ENCODE measurements around the gene GABRP. TPM values are rescaled to one million over a fixed set of nuclear protein-coding genes. Genes with fewer than 3 reads are reported as not detected.

GABRP gene
- total and polyA plus RNA-seq, 8 donors = 0.10 to 1.8 (median 0.88) TPM

GRCh38 chr5:170846416-170846815 lies 62.9 kb downstream of the GABRP start:
- intact Hi-C loops (cut with DNase I) = no loop called here
- H3K4me3 ChIP-seq = no peak overlapping the region

DNA sequence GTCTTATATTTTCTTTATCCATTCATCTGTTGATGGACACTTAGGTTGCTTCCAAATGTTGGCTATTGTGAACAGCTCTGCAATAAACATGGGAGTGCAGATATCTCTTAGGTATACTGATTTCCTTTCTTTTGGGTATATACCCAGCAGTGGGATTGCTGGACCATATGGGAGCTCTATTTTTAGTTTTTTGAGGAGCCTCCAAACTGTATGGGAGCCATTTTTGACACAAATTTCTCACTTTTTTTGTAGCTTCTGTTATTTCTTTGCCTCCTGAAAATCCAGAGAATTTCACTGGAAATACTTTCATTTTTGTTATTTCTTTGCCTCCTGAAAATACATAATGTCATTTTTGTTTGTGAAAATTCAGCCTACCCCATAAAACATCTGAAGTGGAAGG lies 63.3 kb downstream of the GABRP start:
- Histone ChIP-seq H3K4me3 (no peak overlapping the region), H3K4me1 (no peaks in the 10 kb centered on the region), H3K36me3 (no peaks in the 10 kb centered on the region), H3K27me3 (no peaks in the 10 kb centered on the region), H3K27ac (no peak overlapping the region), H3K9me3 (no peaks in the 10 kb centered on the region)
- intact Hi-C loops (cut with DNase I) = no loop called here
- no peak for ATAC-seq
- TF ChIP-seq, protein P1, sequence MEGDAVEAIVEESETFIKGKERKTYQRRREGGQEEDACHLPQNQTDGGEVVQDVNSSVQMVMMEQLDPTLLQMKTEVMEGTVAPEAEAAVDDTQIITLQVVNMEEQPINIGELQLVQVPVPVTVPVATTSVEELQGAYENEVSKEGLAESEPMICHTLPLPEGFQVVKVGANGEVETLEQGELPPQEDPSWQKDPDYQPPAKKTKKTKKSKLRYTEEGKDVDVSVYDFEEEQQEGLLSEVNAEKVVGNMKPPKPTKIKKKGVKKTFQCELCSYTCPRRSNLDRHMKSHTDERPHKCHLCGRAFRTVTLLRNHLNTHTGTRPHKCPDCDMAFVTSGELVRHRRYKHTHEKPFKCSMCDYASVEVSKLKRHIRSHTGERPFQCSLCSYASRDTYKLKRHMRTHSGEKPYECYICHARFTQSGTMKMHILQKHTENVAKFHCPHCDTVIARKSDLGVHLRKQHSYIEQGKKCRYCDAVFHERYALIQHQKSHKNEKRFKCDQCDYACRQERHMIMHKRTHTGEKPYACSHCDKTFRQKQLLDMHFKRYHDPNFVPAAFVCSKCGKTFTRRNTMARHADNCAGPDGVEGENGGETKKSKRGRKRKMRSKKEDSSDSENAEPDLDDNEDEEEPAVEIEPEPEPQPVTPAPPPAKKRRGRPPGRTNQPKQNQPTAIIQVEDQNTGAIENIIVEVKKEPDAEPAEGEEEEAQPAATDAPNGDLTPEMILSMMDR (IDR thresholded peaks at IDR 0.05) = no peak
- no peak for DNase-seq

More at GRCh38 chr5:170846416-170846815, 62.9 kb downstream of the GABRP start:
- no peaks in the 10 kb centered on the region for H3K4me1 ChIP-seq
- H3K36me3 ChIP-seq = no peaks in the 10 kb centered on the region
- H3K27me3 ChIP-seq = no peaks in the 10 kb centered on the region
- TF ChIP-seq, protein P1 (IDR thresholded peaks at IDR 0.05) = no peak
- ATAC-seq = no peak
- no peak overlapping the region for H3K27ac ChIP-seq
- DNase-seq = no peak
- H3K9me3 ChIP-seq = no peaks in the 10 kb centered on the region

- Histone ChIP-seq H3K27me3 (no peaks in the 10 kb centered on the region), H3K4me3 (no peak overlapping the region), H3K27ac (no peak overlapping the region), H3K9me3 (no peaks in the 10 kb centered on the region), H3K4me1 (no peaks in the 10 kb centered on the region), H3K36me3 (no peaks in the 10 kb centered on the region)
- TF ChIP-seq, protein P1 (IDR thresholded peaks at IDR 0.05) = no peak
- ATAC-seq = peak; percentile 90
- intact Hi-C loops (cut with DNase I) = no loop called here
- peak in 1 of 4 donors; percentile 38 for DNase-seq
These were observed 64.5 kb downstream of the GABRP start for GRCh38 chr5:170848033-170848432.

GRCh38 chr5:170849374-170849773 lies 65.8 kb downstream of the GABRP start:
- Histone ChIP-seq H3K4me3 (no peak overlapping the region), H3K4me1 (no peaks in the 10 kb centered on the region), H3K9me3 (no peaks in the 10 kb centered on the region), H3K27me3 (no peaks in the 10 kb centered on the region), H3K36me3 (no peaks in the 10 kb centered on the region), H3K27ac (no peak overlapping the region)
- DNase-seq (no peak), ATAC-seq (no peak)
- intact Hi-C loops (cut with DNase I) = no loop called here
- TF ChIP-seq, protein P1 (IDR thresholded peaks at IDR 0.05) = no peak

GRCh38 chr5:170854566-170854965 lies 71.0 kb downstream of the GABRP start:
- Histone ChIP-seq H3K27me3 (no peaks in the 10 kb centered on the region), H3K27ac (no peak overlapping the region), H3K36me3 (no peaks in the 10 kb centered on the region), H3K4me1 (no peaks in the 10 kb centered on the region), H3K4me3 (no peak overlapping the region), H3K9me3 (peaks cover 0 to 2% of the 10 kb centered on the region in 2 donors)
- TF ChIP-seq, protein P1 (IDR thresholded peaks at IDR 0.05) = no peak
- DNase-seq (no peak), ATAC-seq (no peak)
- intact Hi-C loops (cut with DNase I) = no loop called here

Measured in left lung (tissue), 10 donors.